Central memory CD8-positive, alpha-beta T cell (primary cell): Measurements from ENCODE around the gene ULBP1.
"Not testable (repeated sequence)": the region's sequence is repeated elsewhere in the genome, so short reads cannot be mapped to it uniquely, and the experiment has no call there.

Experiments
- ATAC-seq: fragments of 150-1000 bp; cut with Tn5 transposase; replicated peaks from 2 replicates; pipeline ENCODE4 v1.10.0; 2022; ENCODE audit warnings: mild to moderate bottlenecking, moderate FRiP score, moderate number of reproducible peaks; ENCODE audit not compliant: poor library complexity, severe bottlenecking; ENCODE audit errors: extremely low read depth
- DNase-seq, 2 donors: peaks; one replicate each; pipeline ENCODE4 v3.0.0; 2021; ENCODE audit warnings: low spot score in 2 of 2
- H3K27ac Mint-ChIP-seq: one replicate; pipeline ENCODE4 v1.8.0; 2022; ENCODE audit warnings: low read depth, mild to moderate bottlenecking, moderate library complexity, mixed read lengths
- H3K27me3 Mint-ChIP-seq: one replicate; pipeline ENCODE4 v1.8.0; 2022; ENCODE audit warnings: mixed read lengths
- H3K36me3 Mint-ChIP-seq: one replicate; pipeline ENCODE4 v1.8.0; 2022; ENCODE audit warnings: mild to moderate bottlenecking, moderate library complexity, mixed read lengths; ENCODE audit not compliant: insufficient read depth
- H3K4me1 Mint-ChIP-seq: one replicate; pipeline ENCODE4 v1.8.0; 2022; ENCODE audit warnings: mixed read lengths
- H3K4me3 Mint-ChIP-seq: one replicate; pipeline ENCODE4 v1.8.0; 2022; ENCODE audit warnings: mild to moderate bottlenecking, moderate library complexity, mixed read lengths
- H3K9me3 Mint-ChIP-seq: one replicate; pipeline ENCODE4 v1.8.0; 2022; ENCODE audit warnings: mixed read lengths

Gene ULBP1

GRCh38 chr6:149961728-149962425 lies 1.9 kb upstream of the ULBP1 start:
- ATAC-seq: peak; percentile 22
- Mint-ChIP-seq H3K36me3 (peaks cover 5% of the 10 kb centered on the region), H3K27me3 (peaks cover 88% of the 10 kb centered on the region), H3K4me1 (peaks cover 34% of the 10 kb centered on the region), H3K27ac (no peak overlapping the region), H3K4me3 (no peak overlapping the region), H3K9me3 (no peaks in the 10 kb centered on the region)
- DNase-seq: no peak

- no peak overlapping the region for H3K27ac Mint-ChIP-seq
- no peak for DNase-seq
- H3K9me3 Mint-ChIP-seq: no peaks in the 10 kb centered on the region
- peaks cover 34% of the 10 kb centered on the region for H3K4me1 Mint-ChIP-seq
- peak overlapping the region; percentile 86 for H3K4me3 Mint-ChIP-seq
- H3K36me3 Mint-ChIP-seq: peaks cover 5% of the 10 kb centered on the region
- peaks cover 94% of the 10 kb centered on the region for H3K27me3 Mint-ChIP-seq
- ATAC-seq: no peak
Observed at GRCh38 chr6:149962461-149963211, 1.1 kb upstream of the ULBP1 start.

GRCh38 chr6:149963212-149963461 lies 606 bp upstream of the ULBP1 start:
- Mint-ChIP-seq H3K4me3 (peak overlapping the region; percentile 86), H3K27ac (peak overlapping the region; percentile 89), H3K4me1 (peaks cover 34% of the 10 kb centered on the region), H3K27me3 (peaks cover 94% of the 10 kb centered on the region), H3K9me3 (no peaks in the 10 kb centered on the region), H3K36me3 (peaks cover 5% of the 10 kb centered on the region)
- ATAC-seq (peak; percentile 2), DNase-seq (no peak)

- H3K27ac Mint-ChIP-seq: peak overlapping the region; percentile 89
- DNase-seq (no peak), ATAC-seq (peak; percentile 3)
- peaks cover 94% of the 10 kb centered on the region for H3K27me3 Mint-ChIP-seq
- H3K9me3 Mint-ChIP-seq: no peaks in the 10 kb centered on the region
- peak overlapping the region; percentile 86 for H3K4me3 Mint-ChIP-seq
- peaks cover 34% of the 10 kb centered on the region for H3K4me1 Mint-ChIP-seq
- peaks cover 5% of the 10 kb centered on the region for H3K36me3 Mint-ChIP-seq
Observed at GRCh38 chr6:149964308-149965193, 808 bp downstream of the ULBP1 start.

- no peaks in the 10 kb centered on the region for H3K9me3 Mint-ChIP-seq
- H3K27me3 Mint-ChIP-seq: peaks cover 94% of the 10 kb centered on the region
- peaks cover 34% of the 10 kb centered on the region for H3K4me1 Mint-ChIP-seq
- H3K27ac Mint-ChIP-seq: peak overlapping the region; percentile 89
- DNase-seq: no peak
- peak overlapping the region; percentile 86 for H3K4me3 Mint-ChIP-seq
- H3K36me3 Mint-ChIP-seq: peaks cover 5% of the 10 kb centered on the region
- ATAC-seq: no peak
Observed at GRCh38 chr6:149965194-149966020, 1.7 kb downstream of the ULBP1 start.

GRCh38 chr6:149966319-149966718 lies 2.6 kb downstream of the ULBP1 start:
- Mint-ChIP-seq H3K4me3 (peak overlapping the region; percentile 86), H3K27me3 (peaks cover 94% of the 10 kb centered on the region), H3K4me1 (peaks cover 34% of the 10 kb centered on the region)
- H3K27ac Mint-ChIP-seq, H3K36me3 Mint-ChIP-seq, DNase-seq, H3K9me3 Mint-ChIP-seq, ATAC-seq: not testable (repeated sequence)

GRCh38 chr6:149967591-149967990 lies 3.8 kb downstream of the ULBP1 start:
- Mint-ChIP-seq H3K4me1 (peaks cover 34% of the 10 kb centered on the region), H3K4me3 (no peak overlapping the region), H3K9me3 (no peaks in the 10 kb centered on the region), H3K27me3 (peaks cover 93% of the 10 kb centered on the region), H3K27ac (no peak overlapping the region), H3K36me3 (peaks cover 5% of the 10 kb centered on the region)
- DNase-seq (no peak), ATAC-seq (no peak)

- not testable (repeated sequence) for H3K9me3 Mint-ChIP-seq, H3K27ac Mint-ChIP-seq, H3K4me3 Mint-ChIP-seq, H3K36me3 Mint-ChIP-seq, DNase-seq, ATAC-seq
- peaks cover 93% of the 10 kb centered on the region for H3K27me3 Mint-ChIP-seq
- peaks cover 32% of the 10 kb centered on the region for H3K4me1 Mint-ChIP-seq
Observed at GRCh38 chr6:149967999-149968398, 4.3 kb downstream of the ULBP1 start.

GRCh38 chr6:149968909-149969308 lies 5.2 kb downstream of the ULBP1 start:
- DNase-seq, ATAC-seq, H3K36me3 Mint-ChIP-seq, H3K27ac Mint-ChIP-seq, H3K4me3 Mint-ChIP-seq, H3K9me3 Mint-ChIP-seq: not testable (repeated sequence)
- H3K4me1 Mint-ChIP-seq: peaks cover 22% of the 10 kb centered on the region
- H3K27me3 Mint-ChIP-seq: peaks cover 93% of the 10 kb centered on the region

GRCh38 chr6:149969635-149970034 lies 5.9 kb downstream of the ULBP1 start:
- Mint-ChIP-seq H3K4me1 (peaks cover 15% of the 10 kb centered on the region), H3K27ac (no peak overlapping the region), H3K4me3 (no peak overlapping the region), H3K27me3 (peaks cover 93% of the 10 kb centered on the region), H3K9me3 (no peaks in the 10 kb centered on the region), H3K36me3 (peaks cover 4% of the 10 kb centered on the region)
- no peak for DNase-seq
- ATAC-seq: no peak

GRCh38 chr6:149974394-149974793 lies 10.7 kb downstream of the ULBP1 start:
- not testable (repeated sequence) for ATAC-seq, H3K4me3 Mint-ChIP-seq, H3K9me3 Mint-ChIP-seq, DNase-seq, H3K4me1 Mint-ChIP-seq, H3K36me3 Mint-ChIP-seq, H3K27ac Mint-ChIP-seq
- peaks cover 99% of the 10 kb centered on the region for H3K27me3 Mint-ChIP-seq

- Mint-ChIP-seq H3K9me3 (no peaks in the 10 kb centered on the region), H3K27me3 (peaks cover 99% of the 10 kb centered on the region), H3K4me3 (no peak overlapping the region), H3K36me3 (peaks cover 6% of the 10 kb centered on the region), H3K4me1 (no peaks in the 10 kb centered on the region), H3K27ac (no peak overlapping the region)
- ATAC-seq: no peak
- DNase-seq: no peak
Observed at GRCh38 chr6:149974825-149975224, 11.1 kb downstream of the ULBP1 start.
